Ishikawa (cell line): Measurements from ENCODE around the gene ACTN1.

Source experiments
- EGR1 ChIP-seq: IDR thresholded peaks from 2 replicates; pipeline ENCODE4 v1.6.1; 2012
- NFIC ChIP-seq: IDR thresholded peaks from 2 replicates; pipeline ENCODE4 v1.6.1; 2012
- RAD21 ChIP-seq: IDR thresholded peaks from 2 replicates; pipeline ENCODE4 v1.6.1; 2012; ENCODE audit warnings: low read depth
- REST ChIP-seq: IDR thresholded peaks from 2 replicates; pipeline ENCODE4 v1.6.1; 2012; ENCODE audit warnings: low read depth, mild to moderate bottlenecking
- TAF1 ChIP-seq: IDR thresholded peaks from 2 replicates; pipeline ENCODE4 v1.6.1; 2012; ENCODE audit warnings: low read depth, mild to moderate bottlenecking
- YY1 ChIP-seq: IDR thresholded peaks from 2 replicates; pipeline ENCODE4 v1.6.1; 2012; ENCODE audit warnings: low read depth
- ZBTB7A ChIP-seq: IDR thresholded peaks from 2 replicates; pipeline ENCODE4 v1.6.1; 2012; ENCODE audit warnings: low read depth
- TF ChIP-seq, protein P1 (sequence below): IDR thresholded peaks from 2 replicates; pipeline ENCODE4 v1.6.1; 2012

GRCh38 chr14:68902357-68902756 lies 76.7 kb downstream of the ACTN1 start:
- no peak for TF ChIP-seq TAF1
- no peak for TF ChIP-seq YY1
- TF ChIP-seq RAD21, result no peak
- TF ChIP-seq, protein P1, sequence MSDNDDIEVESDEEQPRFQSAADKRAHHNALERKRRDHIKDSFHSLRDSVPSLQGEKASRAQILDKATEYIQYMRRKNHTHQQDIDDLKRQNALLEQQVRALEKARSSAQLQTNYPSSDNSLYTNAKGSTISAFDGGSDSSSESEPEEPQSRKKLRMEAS, result no peak
- TF ChIP-seq ZBTB7A, result no peak
- no peak for TF ChIP-seq REST
- no peak for TF ChIP-seq EGR1
- TF ChIP-seq NFIC, result no peak
